GM03348 (cell line): ENCODE results near the gene TPCN2.
A peak's percentile ranks its signal among the peaks of the same experiment; 100 is the strongest.

ENCODE experiments used
- DNase-seq: peaks from one replicate; pipeline ENCODE4 v3.0.0; 2012; ENCODE audit warnings: low spot score

Gene TPCN2

GRCh38 chr11:69094915-69095290 lies 46.2 kb downstream of the TPCN2 start:
- DNase-seq, result no peak

GRCh38 chr11:69095300-69095699 lies 46.6 kb downstream of the TPCN2 start:
- DNase-seq, result no peak

- no peak for DNase-seq
Observed at GRCh38 chr11:69096473-69096872, 47.7 kb downstream of the TPCN2 start.

- no peak for DNase-seq
Observed at GRCh38 chr11:69097263-69097662, 48.5 kb downstream of the TPCN2 start.

- no peak for DNase-seq
Observed at GRCh38 chr11:69099180-69099579, 50.4 kb downstream of the TPCN2 start.

- DNase-seq, result no peak
Observed at GRCh38 chr11:69100454-69101114, 51.9 kb downstream of the TPCN2 start.

- DNase-seq, result peak; percentile 96
Observed at GRCh38 chr11:69101115-69101791, 52.5 kb downstream of the TPCN2 start.

GRCh38 chr11:69101792-69102695 lies 53.3 kb downstream of the TPCN2 start:
- no peak for DNase-seq

GRCh38 chr11:69102732-69103615 lies 54.2 kb downstream of the TPCN2 start:
- no peak for DNase-seq

- DNase-seq, result no peak
Observed at GRCh38 chr11:69104212-69104855, 55.6 kb downstream of the TPCN2 start.

- DNase-seq, result no peak
Observed at GRCh38 chr11:69104856-69105395, 56.2 kb downstream of the TPCN2 start.

- no peak for DNase-seq
Observed at GRCh38 chr11:69105461-69106030, 56.8 kb downstream of the TPCN2 start.

- DNase-seq, result no peak
Observed at GRCh38 chr11:69106031-69106811, 57.5 kb downstream of the TPCN2 start.

- no peak for DNase-seq
Observed at GRCh38 chr11:69107413-69107812, 58.7 kb downstream of the TPCN2 start.

- no peak for DNase-seq
Observed at GRCh38 chr11:69108030-69108429, 59.3 kb downstream of the TPCN2 start.

- DNase-seq, result no peak
Observed at GRCh38 chr11:69108559-69108958, 59.8 kb downstream of the TPCN2 start.

GRCh38 chr11:69109101-69109500 lies 60.4 kb downstream of the TPCN2 start:
- no peak for DNase-seq

- DNase-seq, result no peak
Observed at GRCh38 chr11:69110451-69110850, 61.7 kb downstream of the TPCN2 start.

- no peak for DNase-seq
Observed at GRCh38 chr11:69111624-69112542, 63.2 kb downstream of the TPCN2 start.
